Activated naive CD4-positive, alpha-beta T cell (primary cell): ENCODE data around the gene CDCA7L.
"Not testable (repeated sequence)": the region's sequence is repeated elsewhere in the genome, so short reads cannot be mapped to it uniquely, and the experiment has no call there.

Experiments
- DNase-seq, 4 experiments: peaks; one replicate each; lab custom pipeline; 2025; lab: John Stamatoyannopoulos, UW

Gene CDCA7L

GRCh38 chr7:21943436-21943835 lies 2.3 kb downstream of the CDCA7L start:
- DNase-seq, result no peak

- no peak for DNase-seq
These were observed 2.7 kb downstream of the CDCA7L start for GRCh38 chr7:21942955-21943354.

GRCh38 chr7:21941611-21942141 lies 4.0 kb downstream of the CDCA7L start:
- DNase-seq, result no peak

GRCh38 chr7:21939858-21940372 lies 5.8 kb downstream of the CDCA7L start:
- no peak for DNase-seq

GRCh38 chr7:21939136-21939857 lies 6.4 kb downstream of the CDCA7L start:
- DNase-seq, result no peak

GRCh38 chr7:21938463-21938862 lies 7.2 kb downstream of the CDCA7L start:
- DNase-seq, result no peak

GRCh38 chr7:21934808-21935207 lies 10.9 kb downstream of the CDCA7L start:
- no peak for DNase-seq

- not testable (repeated sequence) for DNase-seq
These were observed 12.4 kb downstream of the CDCA7L start for GRCh38 chr7:21933293-21933692.

- DNase-seq, result no peak
These were observed 18.0 kb downstream of the CDCA7L start for GRCh38 chr7:21927693-21928092.

- DNase-seq, result no peak
These were observed 19.3 kb downstream of the CDCA7L start for GRCh38 chr7:21926448-21926847.

GRCh38 chr7:21923658-21924057 lies 22.0 kb downstream of the CDCA7L start:
- no peak for DNase-seq

- no peak for DNase-seq
These were observed 23.1 kb downstream of the CDCA7L start for GRCh38 chr7:21922605-21923004.

GRCh38 chr7:21920936-21921335 lies 24.8 kb downstream of the CDCA7L start:
- no peak for DNase-seq

- DNase-seq, result no peak
These were observed 27.5 kb downstream of the CDCA7L start for GRCh38 chr7:21918216-21918615.

- no peak for DNase-seq
These were observed 29.1 kb downstream of the CDCA7L start for GRCh38 chr7:21916629-21917028.

- DNase-seq, result no peak
These were observed 29.5 kb downstream of the CDCA7L start for GRCh38 chr7:21916176-21916575.

- no peak for DNase-seq
These were observed 30.6 kb downstream of the CDCA7L start for GRCh38 chr7:21915140-21915539.

GRCh38 chr7:21914671-21915070 lies 31.0 kb downstream of the CDCA7L start:
- DNase-seq, result no peak

GRCh38 chr7:21912931-21913780 lies 32.5 kb downstream of the CDCA7L start:
- DNase-seq, result no peak

GRCh38 chr7:21912305-21912704 lies 33.4 kb downstream of the CDCA7L start:
- DNase-seq, result no peak

- DNase-seq, result no peak
These were observed 34.3 kb downstream of the CDCA7L start for GRCh38 chr7:21911341-21911875.

- DNase-seq, result no peak
These were observed 35.4 kb downstream of the CDCA7L start for GRCh38 chr7:21910253-21910652.

- no peak for DNase-seq
These were observed 37.0 kb downstream of the CDCA7L start for GRCh38 chr7:21908746-21909145.
